Sigmoid colon (tissue), 4 donors: Measurements from ENCODE around the gene TTC3.

Experiments
- POLR2A ChIP-seq, 2 donors: fragments of 450-650 bp; IDR thresholded peaks; one replicate each; pipeline ENCODE4 v1.6.1; 2016; ENCODE audit warnings: antibody characterized with exemption in 2 of 2, mild to moderate bottlenecking in 2 of 2, moderate library complexity in 2 of 2
- POLR2AphosphoS5 ChIP-seq, 4 donors: sonication (generic); formaldehyde crosslinking; IDR thresholded peaks; one replicate each; pipeline ENCODE4 v1.6.1; 2017; ENCODE audit warnings: antibody characterized with exemption in 4 of 4
- TF ChIP-seq, protein P1 (sequence below), 4 experiments: fragments of 450-650 bp in 3 of 4; fragments of 200-600 bp in 1 of 4; IDR thresholded peaks; one replicate each; pipeline ENCODE4 v1.5.1; 2016 to 2019; ENCODE audit warnings: antibody characterized with exemption in 4 of 4, mild to moderate bottlenecking in 3 of 4, moderate library complexity in 2 of 4

DNA sequence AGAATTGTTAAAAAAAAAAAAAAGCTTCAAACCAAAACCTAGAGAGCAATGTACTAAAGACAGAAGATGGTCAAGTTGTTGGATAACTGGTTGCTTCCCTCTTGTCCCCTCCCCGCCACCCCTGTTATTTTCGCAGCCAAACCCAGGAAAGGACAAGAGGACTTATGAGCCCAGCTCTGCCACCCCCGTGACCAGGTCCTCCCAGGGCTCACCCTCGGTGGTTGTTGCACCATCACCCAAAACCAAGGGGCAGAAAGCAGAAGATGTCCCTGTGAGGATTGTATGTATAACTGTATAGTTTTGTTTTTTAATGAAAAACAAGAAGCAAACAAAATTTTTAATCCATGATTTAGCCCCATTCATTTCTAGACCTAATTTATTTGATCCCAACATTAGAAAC is 124.7 kb downstream of the TTC3 start:
- TF ChIP-seq, protein P1, sequence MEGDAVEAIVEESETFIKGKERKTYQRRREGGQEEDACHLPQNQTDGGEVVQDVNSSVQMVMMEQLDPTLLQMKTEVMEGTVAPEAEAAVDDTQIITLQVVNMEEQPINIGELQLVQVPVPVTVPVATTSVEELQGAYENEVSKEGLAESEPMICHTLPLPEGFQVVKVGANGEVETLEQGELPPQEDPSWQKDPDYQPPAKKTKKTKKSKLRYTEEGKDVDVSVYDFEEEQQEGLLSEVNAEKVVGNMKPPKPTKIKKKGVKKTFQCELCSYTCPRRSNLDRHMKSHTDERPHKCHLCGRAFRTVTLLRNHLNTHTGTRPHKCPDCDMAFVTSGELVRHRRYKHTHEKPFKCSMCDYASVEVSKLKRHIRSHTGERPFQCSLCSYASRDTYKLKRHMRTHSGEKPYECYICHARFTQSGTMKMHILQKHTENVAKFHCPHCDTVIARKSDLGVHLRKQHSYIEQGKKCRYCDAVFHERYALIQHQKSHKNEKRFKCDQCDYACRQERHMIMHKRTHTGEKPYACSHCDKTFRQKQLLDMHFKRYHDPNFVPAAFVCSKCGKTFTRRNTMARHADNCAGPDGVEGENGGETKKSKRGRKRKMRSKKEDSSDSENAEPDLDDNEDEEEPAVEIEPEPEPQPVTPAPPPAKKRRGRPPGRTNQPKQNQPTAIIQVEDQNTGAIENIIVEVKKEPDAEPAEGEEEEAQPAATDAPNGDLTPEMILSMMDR (IDR thresholded peaks at IDR 0.05): no peak
- TF ChIP-seq POLR2A (IDR thresholded peaks at IDR 0.05): no peak
- no peak for TF ChIP-seq POLR2AphosphoS5 (IDR thresholded peaks at IDR 0.05)
